Ramos (cell line): Measurements from ENCODE around the gene RAB3IP.
"Not testable (repeated sequence)": the region's sequence is repeated elsewhere in the genome, so short reads cannot be mapped to it uniquely, and the experiment has no call there.

Experiments
- in situ Hi-C: fragments of 300-500 bp; cut with MboI; formaldehyde crosslinking; loops from one replicate; pipeline ENCODE4 v1.14.3; 2022; ENCODE audit warnings: low sequenced_read_pairs; ENCODE audit not compliant: unreplicated experiment

The RAB3IP gene

DNA sequence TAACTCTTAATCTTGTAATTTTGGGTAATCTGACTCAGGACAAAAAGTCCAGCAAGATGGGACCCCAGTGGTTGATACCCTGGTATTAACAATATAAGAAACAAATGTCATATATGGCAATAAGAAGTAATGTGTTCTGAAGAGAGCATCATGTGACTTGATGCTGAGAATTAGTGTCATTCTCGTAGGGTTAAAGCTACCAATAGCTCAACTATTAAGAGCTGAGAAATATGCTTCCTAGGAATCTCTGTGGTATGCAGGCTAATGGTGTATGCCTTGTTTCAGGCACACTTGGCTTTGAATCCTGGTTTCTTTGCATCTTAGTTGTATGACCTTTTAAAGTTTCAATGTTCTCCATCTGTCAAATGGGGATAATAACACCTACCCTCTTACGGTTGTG is 95.5 kb downstream of the RAB3IP start:
- in situ Hi-C loops, result no loop called here

DNA sequence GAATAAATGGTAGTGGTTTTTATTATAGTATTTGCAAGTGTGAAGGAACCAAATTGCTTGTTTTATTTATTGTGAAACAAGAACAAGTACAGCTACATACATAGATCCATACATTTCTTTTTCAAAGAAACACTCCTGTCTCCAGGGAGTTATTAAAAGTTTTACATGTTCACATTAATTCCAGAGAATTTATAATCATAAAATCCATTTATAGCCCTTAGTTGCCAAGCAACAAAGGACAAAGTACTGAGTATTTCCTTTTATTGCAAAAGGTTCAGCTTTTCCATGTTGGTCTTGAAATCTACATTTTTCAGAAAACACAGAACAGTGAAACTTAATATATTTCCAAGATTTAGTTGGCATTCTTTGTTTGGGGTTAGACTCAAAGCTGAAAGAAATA is 95.9 kb downstream of the RAB3IP start:
- in situ Hi-C loops, result no loop called here

- in situ Hi-C loops, result no loop called here
These were observed 96.4 kb downstream of the RAB3IP start for GRCh38 chr12:69835081-69835480.

GRCh38 chr12:69836015-69836414 is 97.4 kb downstream of the RAB3IP start:
- in situ Hi-C loops, result no loop called here

GRCh38 chr12:69837191-69837590 is 98.5 kb downstream of the RAB3IP start:
- in situ Hi-C loops, result no loop called here

GRCh38 chr12:69837657-69838415 is 99.2 kb downstream of the RAB3IP start:
- in situ Hi-C loops, result no loop called here

DNA sequence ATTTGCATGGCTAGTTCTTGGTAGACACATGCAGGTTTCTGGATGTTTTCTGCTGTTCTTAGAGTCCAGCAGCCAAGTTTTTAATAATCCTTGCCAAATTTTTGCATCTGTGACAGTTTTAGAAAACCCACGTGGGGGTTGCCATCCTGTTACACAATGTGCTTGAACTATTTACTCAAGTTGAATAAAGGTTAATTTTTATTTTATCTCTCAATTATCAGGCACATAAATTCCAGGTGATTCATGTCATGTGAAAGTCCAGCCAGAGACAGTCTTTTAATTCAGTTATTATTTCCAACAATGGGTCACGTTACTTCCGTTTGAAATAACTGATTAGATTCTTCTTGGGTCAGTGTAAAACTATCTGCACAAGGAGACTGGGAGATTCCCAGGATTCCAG is 102.1 kb downstream of the RAB3IP start:
- in situ Hi-C loops, result no loop called here

GRCh38 chr12:69843608-69844007 is 104.9 kb downstream of the RAB3IP start:
- in situ Hi-C loops, result no loop called here

DNA sequence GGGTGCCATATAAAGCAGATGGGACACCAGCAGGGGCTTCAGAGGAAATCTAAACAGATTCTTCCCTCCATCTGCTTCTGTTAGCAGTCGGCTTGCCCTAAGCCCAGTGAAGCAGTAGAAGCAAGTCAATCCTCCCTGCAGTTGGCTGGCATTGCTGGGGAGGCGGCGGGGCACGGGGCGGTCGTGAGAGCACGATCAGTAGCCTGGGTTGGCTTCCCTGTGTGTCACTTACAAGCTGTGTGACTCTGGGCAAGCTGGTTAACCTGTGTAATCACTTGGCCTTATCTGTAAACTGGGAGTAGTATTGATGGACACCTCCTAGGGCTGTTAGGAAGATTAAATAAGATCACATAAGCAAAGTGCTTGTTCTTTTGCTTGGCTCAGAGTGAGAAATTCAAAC is 105.8 kb downstream of the RAB3IP start:
- in situ Hi-C loops, result no loop called here

DNA sequence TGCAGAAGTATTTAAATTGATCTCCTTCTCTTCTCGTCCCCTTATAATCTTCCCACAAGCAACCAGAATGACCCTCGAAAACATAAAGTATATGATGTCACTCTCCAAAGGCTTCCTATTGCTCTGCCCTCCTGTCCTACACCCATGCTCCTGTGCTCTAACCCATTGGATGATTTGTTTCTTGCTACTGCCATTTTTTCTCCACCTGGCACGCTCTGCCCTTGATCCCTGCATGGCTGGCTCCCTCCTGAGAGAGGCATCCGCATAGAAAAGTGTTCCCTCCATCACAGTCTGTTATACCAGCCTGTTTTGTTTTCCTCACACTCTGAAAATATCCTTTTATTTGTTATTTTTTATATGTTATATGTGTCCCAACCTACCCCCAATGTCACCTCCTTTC is 106.2 kb downstream of the RAB3IP start:
- in situ Hi-C loops, result no loop called here

DNA sequence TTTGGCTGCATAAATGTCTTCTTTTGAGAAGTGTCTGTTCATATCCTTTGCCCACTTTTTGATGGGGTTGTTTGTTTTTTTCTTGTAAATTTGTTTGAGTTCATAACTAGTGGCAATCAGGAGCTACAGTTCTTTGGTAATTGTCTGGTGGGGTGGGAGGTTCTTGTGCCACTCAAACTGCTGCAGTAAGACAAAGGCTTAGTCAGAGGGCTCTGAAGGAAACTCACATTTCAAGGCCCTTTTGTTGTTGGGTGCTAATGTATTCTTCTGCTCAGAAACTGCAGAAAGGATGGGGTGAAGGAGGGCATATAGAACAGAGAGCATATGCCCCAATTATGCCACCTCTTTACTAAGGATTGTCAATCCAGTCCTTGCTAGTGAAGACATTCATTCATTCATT is 108.3 kb downstream of the RAB3IP start:
- in situ Hi-C loops, result no loop called here

- in situ Hi-C loops, result no loop called here
These were observed 113.3 kb downstream of the RAB3IP start for GRCh38 chr12:69851976-69852375.

- in situ Hi-C loops, result not testable (repeated sequence)
These were observed 114.7 kb downstream of the RAB3IP start for GRCh38 chr12:69853176-69853961.

DNA sequence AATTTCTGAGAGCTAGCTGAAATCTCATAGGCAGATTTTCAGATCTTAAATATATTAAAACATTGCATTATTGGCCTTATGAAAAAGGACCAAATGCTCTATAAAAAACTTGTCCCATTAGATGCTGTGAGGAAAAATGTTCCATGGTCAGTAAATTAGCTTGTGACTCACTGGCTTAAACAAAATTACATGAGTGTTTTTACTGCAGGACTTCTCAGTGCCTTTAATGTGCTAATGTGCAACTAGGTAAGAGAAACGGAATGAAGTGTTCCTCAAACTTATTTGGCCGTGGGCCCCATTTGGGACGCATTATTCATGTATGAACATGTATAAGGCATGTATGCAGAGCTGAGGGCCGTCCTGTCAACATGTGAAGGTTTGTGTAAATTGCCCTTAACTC is 128.0 kb downstream of the RAB3IP start:
- in situ Hi-C loops, result no loop called here

DNA sequence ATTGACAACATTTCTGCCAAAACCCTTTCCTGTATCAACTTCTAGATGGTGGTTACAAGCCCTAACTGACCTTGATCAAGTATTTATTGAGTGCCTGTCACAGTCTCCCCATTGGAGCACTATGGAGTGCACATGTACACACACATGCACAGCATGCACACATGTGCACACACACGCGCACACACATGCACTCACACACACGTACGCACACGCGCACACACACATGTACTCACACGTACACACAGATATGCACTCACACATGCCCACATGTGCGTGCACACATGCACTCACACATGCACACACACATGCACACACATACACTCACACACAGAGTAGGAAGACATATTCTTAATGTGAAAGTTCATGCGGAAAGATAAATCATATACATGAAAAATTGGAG is 130.0 kb downstream of the RAB3IP start:
- in situ Hi-C loops, result no loop called here

- in situ Hi-C loops, result no loop called here
These were observed 134.1 kb downstream of the RAB3IP start for GRCh38 chr12:69872804-69873203.
